Tibial nerve (tissue), 4 donors: Measurements from ENCODE around the gene STXBP6. TPM values are rescaled to one million over a fixed set of nuclear protein-coding genes. Genes with fewer than 3 reads are reported as not detected.

ENCODE experiments used
- DNase-seq, 2 donors: peaks; one replicate each; pipeline ENCODE4 v3.0.0-alpha.2; 2019; ENCODE audit warnings: low spot score in 2 of 2
- H3K27ac ChIP-seq, 4 donors: fragments of 200-600 bp; sonication (generic) in 3 of 4; one replicate each; pipeline ENCODE4 v1.5.1; 2017 to 2019; ENCODE audit warnings: mild to moderate bottlenecking in 1 of 4
- H3K27me3 ChIP-seq, 2 donors: fragments of 200-600 bp; sonication (generic) in 1 of 2; one replicate each; pipeline versions ENCODE4 v1.5.1 to v1.6.0; 2017 to 2019
- H3K36me3 ChIP-seq, 3 donors: fragments of 200-600 bp; sonication (generic); one replicate each; pipeline ENCODE4 v1.5.1; 2018 to 2019
- H3K4me1 ChIP-seq, 4 donors: fragments of 200-600 bp; sonication (generic) in 3 of 4; one replicate each; pipeline ENCODE4 v1.5.1; 2017 to 2019
- H3K4me3 ChIP-seq, 4 donors: fragments of 200-600 bp; sonication (generic) in 3 of 4; one replicate each; pipeline ENCODE4 v1.5.1; 2017 to 2019; ENCODE audit warnings: mild to moderate bottlenecking in 1 of 4, moderate library complexity in 1 of 4
- H3K9me3 ChIP-seq, 4 donors: fragments of 200-600 bp; sonication (generic) in 3 of 4; one replicate each; pipeline ENCODE4 v1.5.1; 2017 to 2019
- EP300 ChIP-seq, 2 donors: sonication (generic); formaldehyde crosslinking; IDR thresholded peaks; one replicate each; pipeline ENCODE4 v1.6.1; 2017; ENCODE audit warnings: antibody characterized with exemption in 2 of 2, mild to moderate bottlenecking in 1 of 2
- POLR2A ChIP-seq, 2 donors: fragments of 450-650 bp; IDR thresholded peaks; one replicate each; pipeline ENCODE4 v1.6.1; 2017; ENCODE audit warnings: antibody characterized with exemption in 2 of 2, mild to moderate bottlenecking in 2 of 2, moderate library complexity in 2 of 2
- WGBS, 2 donors: methylation state at CpG; one replicate each; pipeline ENCODE4 v1.1.5; 2018; 5-methylcytosine and 5-hydroxymethylcytosine counted together
- total RNA-seq, 4 donors: library from RNA; depleted of rRNA; stranded (reverse); fragments of >200 nt; gene quantifications; one replicate each; pipeline ENCODE4 v1.1.0, GENCODE V29; 2016
- TF ChIP-seq, protein P1 (sequence below), 5 experiments: fragments of 200-600 bp in 3 of 5; fragments of 450-650 bp in 2 of 5; sonication (generic) in 3 of 5; IDR thresholded peaks; one replicate each; pipeline ENCODE4 v1.5.1; 2016 to 2019; ENCODE audit warnings: antibody characterized with exemption in 5 of 5, mild to moderate bottlenecking in 3 of 5, moderate library complexity in 2 of 5

STXBP6 gene
- total RNA-seq, 4 donors from 2014 or later, result 12.6 to 42.6 (median 33.5) TPM

DNA sequence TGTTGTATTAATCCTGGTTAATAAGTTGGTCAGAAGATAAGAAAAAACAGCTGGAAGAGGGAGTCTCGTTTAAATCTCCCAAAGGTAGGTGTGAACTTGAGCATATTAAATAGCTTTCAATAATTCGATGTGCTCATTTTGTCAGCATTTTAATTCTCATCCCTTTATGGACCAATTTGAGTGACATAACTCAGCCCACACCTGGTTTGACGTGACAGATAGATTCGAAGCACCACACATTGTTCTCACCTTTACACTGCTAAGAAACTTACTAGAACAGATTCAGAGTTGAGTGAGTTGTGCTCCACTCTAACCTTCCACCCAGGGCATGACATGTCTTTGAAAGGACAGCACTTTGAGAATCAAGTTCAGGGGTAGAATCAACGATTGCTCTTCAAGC lies 254.5 kb downstream of the STXBP6 start:
- Histone ChIP-seq H3K9me3 (no peaks in the 10 kb centered on the region), H3K27me3 (no peaks in the 10 kb centered on the region), H3K4me3 (no peak overlapping the region), H3K36me3 (no peaks in the 10 kb centered on the region), H3K4me1 (no peaks in the 10 kb centered on the region), H3K27ac (no peak overlapping the region)
- WGBS, 2 donors, result 92 to 95% methylated on average over 5 of the region's 5 CpGs
- no peak for DNase-seq
- TF ChIP-seq EP300 (IDR thresholded peaks at IDR 0.05) (no peak), POLR2A (IDR thresholded peaks at IDR 0.05) (no peak)
- TF ChIP-seq, protein P1, sequence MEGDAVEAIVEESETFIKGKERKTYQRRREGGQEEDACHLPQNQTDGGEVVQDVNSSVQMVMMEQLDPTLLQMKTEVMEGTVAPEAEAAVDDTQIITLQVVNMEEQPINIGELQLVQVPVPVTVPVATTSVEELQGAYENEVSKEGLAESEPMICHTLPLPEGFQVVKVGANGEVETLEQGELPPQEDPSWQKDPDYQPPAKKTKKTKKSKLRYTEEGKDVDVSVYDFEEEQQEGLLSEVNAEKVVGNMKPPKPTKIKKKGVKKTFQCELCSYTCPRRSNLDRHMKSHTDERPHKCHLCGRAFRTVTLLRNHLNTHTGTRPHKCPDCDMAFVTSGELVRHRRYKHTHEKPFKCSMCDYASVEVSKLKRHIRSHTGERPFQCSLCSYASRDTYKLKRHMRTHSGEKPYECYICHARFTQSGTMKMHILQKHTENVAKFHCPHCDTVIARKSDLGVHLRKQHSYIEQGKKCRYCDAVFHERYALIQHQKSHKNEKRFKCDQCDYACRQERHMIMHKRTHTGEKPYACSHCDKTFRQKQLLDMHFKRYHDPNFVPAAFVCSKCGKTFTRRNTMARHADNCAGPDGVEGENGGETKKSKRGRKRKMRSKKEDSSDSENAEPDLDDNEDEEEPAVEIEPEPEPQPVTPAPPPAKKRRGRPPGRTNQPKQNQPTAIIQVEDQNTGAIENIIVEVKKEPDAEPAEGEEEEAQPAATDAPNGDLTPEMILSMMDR (IDR thresholded peaks at IDR 0.05), result no peak

GRCh38 chr14:24794644-24795305 lies 255.2 kb downstream of the STXBP6 start:
- Histone ChIP-seq H3K9me3 (no peaks in the 10 kb centered on the region), H3K27ac (no peak overlapping the region), H3K4me3 (no peak overlapping the region), H3K36me3 (no peaks in the 10 kb centered on the region), H3K4me1 (peaks cover 0 to 3% (median 0%) of the 10 kb centered on the region in 4 donors), H3K27me3 (no peaks in the 10 kb centered on the region)
- WGBS, 2 donors, result 81 to 84% methylated on average over 10 of the region's 10 CpGs
- TF ChIP-seq, protein P1 (IDR thresholded peaks at IDR 0.05), result no peak
- TF ChIP-seq POLR2A (IDR thresholded peaks at IDR 0.05) (no peak), EP300 (IDR thresholded peaks at IDR 0.05) (no peak)
- no peak for DNase-seq

- no peaks in the 10 kb centered on the region for H3K36me3 ChIP-seq
- DNase-seq, result no peak
- WGBS, 2 donors, result 79 to 85% methylated on average over 3 of the region's 3 CpGs
- H3K27me3 ChIP-seq, result no peaks in the 10 kb centered on the region
- H3K4me1 ChIP-seq, result peaks cover 0 to 13% (median 0%) of the 10 kb centered on the region in 4 donors
- no peak overlapping the region for H3K4me3 ChIP-seq
- H3K9me3 ChIP-seq, result no peaks in the 10 kb centered on the region
- TF ChIP-seq, protein P1 (IDR thresholded peaks at IDR 0.05), result no peak
- TF ChIP-seq EP300 (IDR thresholded peaks at IDR 0.05), result no peak
- TF ChIP-seq POLR2A (IDR thresholded peaks at IDR 0.05), result no peak
- H3K27ac ChIP-seq, result no peak overlapping the region
Measured at GRCh38 chr14:24790196-24790595, 259.8 kb downstream of the STXBP6 start.

GRCh38 chr14:24789378-24789884 lies 260.5 kb downstream of the STXBP6 start:
- WGBS, 2 donors, result 26 to 27% methylated on average over 4 of the region's 4 CpGs
- Histone ChIP-seq H3K9me3 (no peaks in the 10 kb centered on the region), H3K36me3 (no peaks in the 10 kb centered on the region), H3K4me1 (peaks cover 0 to 13% (median 0%) of the 10 kb centered on the region in 4 donors), H3K27me3 (no peaks in the 10 kb centered on the region), H3K27ac (no peak overlapping the region), H3K4me3 (no peak overlapping the region)
- DNase-seq, result no peak
- TF ChIP-seq, protein P1 (IDR thresholded peaks at IDR 0.05), result no peak
- no peak for TF ChIP-seq POLR2A (IDR thresholded peaks at IDR 0.05)
- TF ChIP-seq EP300 (IDR thresholded peaks at IDR 0.05), result no peak

GRCh38 chr14:24785698-24786097 lies 264.2 kb downstream of the STXBP6 start:
- Histone ChIP-seq H3K4me3 (no peak overlapping the region), H3K27ac (no peak overlapping the region), H3K9me3 (no peaks in the 10 kb centered on the region), H3K4me1 (peaks cover 0 to 13% (median 0%) of the 10 kb centered on the region in 4 donors), H3K27me3 (no peaks in the 10 kb centered on the region), H3K36me3 (no peaks in the 10 kb centered on the region)
- TF ChIP-seq, protein P1 (IDR thresholded peaks at IDR 0.05), result no peak
- TF ChIP-seq EP300 (IDR thresholded peaks at IDR 0.05) (no peak), POLR2A (IDR thresholded peaks at IDR 0.05) (no peak)
- 44 to 52% methylated on average over 1 of the region's 1 CpG for WGBS, 2 donors
- DNase-seq, result no peak
